HT1080 (cell line): ENCODE measurements around the gene MVK. TPM values are rescaled to one million over a fixed set of nuclear protein-coding genes. Genes with fewer than 3 reads are reported as not detected.
"Not testable (repeated sequence)": the region's sequence is repeated elsewhere in the genome, so short reads cannot be mapped to it uniquely, and the experiment has no call there.

Experiments
- DNase-seq: peaks from one replicate; pipeline ENCODE4 v3.0.0-alpha.2; 2015; ENCODE audit warnings: low read depth
- total RNA-seq: library from RNA; depleted of rRNA; stranded (reverse); fragments of >200 nt; shearing (Covaris generic); gene quantifications from 2 replicates; pipeline ENCODE4 v1.2.3, GENCODE V29; 2014

The MVK gene
- total RNA-seq, 1 experiment from 2014 or later = 62.2 TPM

- no peak for DNase-seq
Measured at GRCh38 chr12:109588461-109589239, 15.1 kb downstream of the MVK start.

- no peak for DNase-seq
Measured at GRCh38 chr12:109589240-109589590, 15.6 kb downstream of the MVK start.

GRCh38 chr12:109589691-109590245 lies 16.2 kb downstream of the MVK start:
- no peak for DNase-seq

DNA sequence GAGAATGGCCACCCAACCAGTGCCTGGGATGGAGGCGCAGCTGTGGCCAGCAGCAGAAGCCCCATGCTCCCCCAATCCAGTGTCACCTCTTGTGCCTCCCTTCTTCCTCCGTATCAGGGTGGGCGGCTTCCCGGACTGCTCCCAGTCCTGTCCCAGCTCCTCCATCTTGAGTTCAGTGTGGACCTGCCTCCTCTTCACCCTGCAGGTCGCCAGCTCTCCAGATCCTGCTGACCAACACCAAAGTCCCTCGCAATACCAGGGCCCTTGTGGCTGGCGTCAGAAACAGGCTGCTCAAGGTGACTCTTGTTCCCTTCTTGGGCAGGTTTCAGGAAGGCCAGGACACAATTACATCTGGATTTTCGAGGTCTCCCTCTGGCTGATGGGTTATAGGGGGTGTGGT lies 17.0 kb downstream of the MVK start:
- DNase-seq = no peak

- no peak for DNase-seq
Measured at GRCh38 chr12:109591041-109591440, 17.4 kb downstream of the MVK start.

GRCh38 chr12:109592195-109592904 lies 18.8 kb downstream of the MVK start:
- no peak for DNase-seq

DNA sequence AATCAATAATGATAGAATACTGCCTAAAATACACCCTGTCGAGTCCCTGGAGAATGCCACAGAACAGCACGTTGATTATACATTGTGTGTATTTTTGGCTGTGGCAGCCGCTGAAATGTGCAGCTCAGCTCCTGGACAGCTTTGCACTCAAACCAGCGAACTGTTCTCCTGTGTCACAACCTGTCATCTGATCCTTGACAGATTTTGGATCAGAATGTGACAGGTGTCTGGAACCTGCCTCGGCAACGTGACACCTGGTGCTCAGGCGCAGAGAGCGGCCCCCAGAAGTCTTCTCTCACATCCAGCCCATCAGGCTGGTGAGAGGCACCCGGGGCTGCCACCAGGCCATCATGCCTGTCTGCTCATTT lies 19.3 kb downstream of the MVK start:
- no peak for DNase-seq

DNA sequence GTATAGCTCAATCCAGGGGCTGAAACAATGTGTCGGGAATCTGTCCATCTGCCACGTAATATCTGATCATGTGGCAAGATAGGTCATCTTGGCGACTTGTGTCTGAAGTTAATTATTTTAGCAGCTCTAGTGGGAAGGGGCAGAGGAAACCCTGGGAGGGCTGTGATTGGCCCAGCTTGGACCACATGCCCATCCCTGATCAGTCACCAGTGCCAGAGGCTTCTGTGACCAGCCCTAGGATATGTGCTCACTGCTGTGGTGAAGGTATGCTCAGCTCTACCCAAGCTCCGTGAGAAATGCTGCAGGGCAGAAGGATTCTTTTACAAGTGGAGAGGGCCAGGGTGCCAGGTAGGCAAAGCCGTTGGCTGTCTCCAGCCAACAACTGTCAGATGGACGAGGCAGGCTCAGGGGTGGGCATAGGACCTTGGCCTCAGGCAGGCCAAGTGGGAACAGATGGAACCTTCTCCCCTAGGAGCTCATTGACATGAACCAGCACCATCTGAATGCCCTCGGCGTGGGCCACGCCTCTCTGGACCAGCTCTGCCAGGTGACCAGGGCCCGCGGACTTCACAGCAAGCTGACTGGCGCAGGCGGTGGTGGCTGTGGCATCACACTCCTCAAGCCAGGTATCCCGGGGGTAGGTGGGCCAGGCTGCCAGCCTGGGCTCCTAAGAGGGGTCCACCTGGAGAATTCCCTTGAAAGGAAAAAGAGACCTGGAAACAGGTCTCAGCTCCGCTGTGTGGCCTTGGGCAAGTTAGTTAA lies 21.1 kb downstream of the MVK start:
- DNase-seq = no peak

GRCh38 chr12:109595321-109595902 lies 21.8 kb downstream of the MVK start:
- DNase-seq = no peak

GRCh38 chr12:109596418-109597244 lies 23.0 kb downstream of the MVK start:
- DNase-seq = no peak

DNA sequence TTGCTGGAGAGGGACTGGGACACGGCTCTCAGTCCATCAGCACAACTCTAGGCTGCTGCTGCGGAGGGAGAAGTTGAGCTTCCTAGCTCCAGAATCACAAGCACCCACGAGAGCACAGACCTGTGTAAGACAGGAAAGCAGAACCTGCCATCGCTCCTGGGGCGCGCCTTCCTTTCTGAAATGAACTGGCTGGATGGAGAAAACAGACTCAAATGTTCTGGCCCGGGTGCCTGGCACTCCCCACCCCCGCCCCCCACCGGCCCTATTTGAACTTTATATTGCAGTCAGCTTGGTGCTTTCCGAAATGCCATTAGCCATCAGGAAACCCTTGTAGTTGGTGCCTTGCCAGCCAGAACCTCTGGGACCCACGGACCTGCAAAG lies 23.8 kb downstream of the MVK start:
- no peak for DNase-seq

DNA sequence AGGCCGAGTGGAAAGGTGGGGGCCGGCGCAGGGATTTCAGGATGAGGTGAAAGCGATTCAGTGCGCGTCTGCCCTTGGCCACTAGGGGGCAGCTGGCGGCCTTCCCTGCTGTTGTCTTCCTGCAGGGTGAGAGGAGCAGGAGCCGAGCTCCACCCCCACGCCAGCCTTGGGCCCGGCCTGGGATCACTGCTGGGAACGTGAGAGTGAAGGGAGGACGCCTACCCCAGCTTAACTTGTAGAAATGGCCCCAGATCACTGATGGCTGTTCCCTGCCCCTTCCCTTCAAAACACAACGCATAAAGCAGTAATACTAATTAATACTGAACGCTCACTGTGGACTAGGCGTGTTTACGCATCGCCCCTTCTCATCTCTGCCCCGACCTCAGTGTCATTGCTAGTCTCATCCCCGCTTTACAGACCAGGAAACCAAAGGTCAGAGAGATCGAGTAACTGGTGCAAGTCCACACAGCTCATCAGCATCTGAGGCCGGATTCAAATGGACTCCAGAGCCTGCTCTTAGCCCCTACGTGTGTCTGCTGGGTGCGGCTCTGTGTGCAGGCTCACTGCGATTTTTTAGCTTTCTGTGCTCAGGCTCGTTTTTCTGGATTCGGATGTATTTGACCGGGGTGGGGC lies 24.3 kb downstream of the MVK start:
- DNase-seq = peak; percentile 81

- no peak for DNase-seq
Measured at GRCh38 chr12:109598428-109598854, 24.8 kb downstream of the MVK start.

- DNase-seq = no peak
Measured at GRCh38 chr12:109599087-109599486, 25.5 kb downstream of the MVK start.

DNA sequence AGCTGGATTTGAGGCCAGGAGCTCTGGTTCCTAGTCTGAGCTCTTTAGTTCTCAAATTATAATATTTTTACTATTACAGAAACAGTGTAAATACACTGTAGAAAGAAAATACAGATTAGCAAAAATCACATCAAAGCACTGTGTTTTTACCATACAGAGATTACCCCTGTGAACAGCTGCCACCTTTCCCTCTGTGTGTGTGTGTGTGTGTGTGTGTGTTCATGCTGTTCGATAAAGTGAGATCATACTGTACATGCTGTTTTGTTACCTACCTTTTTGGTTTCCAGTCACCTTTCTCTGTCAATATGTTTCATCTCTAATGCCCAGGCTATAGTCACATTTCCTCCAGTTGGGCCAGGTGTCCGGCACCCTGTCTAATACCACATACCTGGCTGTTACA lies 26.9 kb downstream of the MVK start:
- no peak for DNase-seq

DNA sequence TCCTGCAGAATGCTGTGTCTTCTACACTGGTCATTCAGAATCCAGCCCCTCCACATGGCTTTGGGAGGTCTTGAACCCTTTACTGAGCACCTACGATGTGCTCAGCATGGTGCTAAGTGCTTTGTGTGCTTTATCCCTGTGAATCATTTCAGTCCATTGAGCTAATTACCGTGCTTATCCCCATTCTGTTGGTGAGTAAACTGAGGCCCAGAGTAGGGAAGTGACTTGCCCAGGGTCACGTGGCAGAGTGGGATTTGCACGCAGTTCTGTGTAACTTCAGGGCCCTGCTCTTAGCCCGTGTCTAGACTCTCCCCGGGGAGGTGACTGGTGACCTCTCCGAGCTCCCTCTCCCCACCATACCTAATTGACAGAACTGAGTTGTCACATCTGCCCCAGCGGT lies 27.4 kb downstream of the MVK start:
- no peak for DNase-seq

GRCh38 chr12:109601557-109601956 lies 28.0 kb downstream of the MVK start:
- no peak for DNase-seq

- DNase-seq = not testable (repeated sequence)
Measured at GRCh38 chr12:109602132-109602531, 28.5 kb downstream of the MVK start.

DNA sequence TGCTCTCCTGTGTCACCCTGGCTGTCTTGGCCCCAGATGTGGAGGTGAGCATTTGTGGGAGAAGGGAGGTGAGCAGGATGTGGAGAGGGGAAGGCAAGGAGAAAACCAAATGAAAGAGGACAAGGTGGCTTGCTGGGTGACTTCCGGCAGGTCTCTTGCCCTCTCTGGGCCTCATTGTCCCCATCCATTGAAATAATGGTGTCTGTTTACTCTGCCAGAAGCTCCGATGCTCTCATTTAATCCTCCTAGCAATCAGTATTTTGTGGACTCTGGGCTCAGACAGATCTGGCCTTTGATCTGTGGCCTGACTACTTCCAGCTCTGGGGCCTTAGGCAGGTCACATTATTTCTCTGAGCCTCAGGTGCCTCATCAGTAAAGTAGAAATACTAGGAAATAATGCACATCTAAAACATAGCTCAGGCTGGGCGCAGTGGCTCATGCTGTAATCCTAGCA lies 30.6 kb downstream of the MVK start:
- DNase-seq = no peak

- DNase-seq = no peak
Measured at GRCh38 chr12:109605016-109605415, 31.4 kb downstream of the MVK start.
